HG02798 (cell line): ENCODE data around the gene CHMP1A.

Experiments used
- ATAC-seq: cut with Tn5 transposase; IDR thresholded peaks from one replicate; pipeline ENCODE4 v1.9.1; 2021; ENCODE audit warnings: mild to moderate bottlenecking; ENCODE audit not compliant: unreplicated experiment, poor library complexity

Gene CHMP1A

GRCh38 chr16:89629827-89630610, 27.5 kb downstream of the CHMP1A start:
- no peak for ATAC-seq

- ATAC-seq: no peak
Observed at GRCh38 chr16:89624777-89625761, 32.4 kb downstream of the CHMP1A start.

- ATAC-seq: no peak
Observed at GRCh38 chr16:89623511-89624261, 33.8 kb downstream of the CHMP1A start.

- no peak for ATAC-seq
Observed at GRCh38 chr16:89621698-89622409, 35.7 kb downstream of the CHMP1A start.

- ATAC-seq: no peak
Observed at GRCh38 chr16:89621136-89621697, 36.3 kb downstream of the CHMP1A start.

GRCh38 chr16:89620406-89620841, 37.1 kb downstream of the CHMP1A start:
- no peak for ATAC-seq

GRCh38 chr16:89619840-89620239, 37.7 kb downstream of the CHMP1A start:
- ATAC-seq: no peak

- ATAC-seq: no peak
Observed at GRCh38 chr16:89618109-89618998, 39.2 kb downstream of the CHMP1A start.

GRCh38 chr16:89617036-89617435, 40.5 kb downstream of the CHMP1A start:
- no peak for ATAC-seq

- no peak for ATAC-seq
Observed at GRCh38 chr16:89616623-89617022, 40.9 kb downstream of the CHMP1A start.

GRCh38 chr16:89615596-89616090, 41.9 kb downstream of the CHMP1A start:
- no peak for ATAC-seq

- ATAC-seq: no peak
Observed at GRCh38 chr16:89615176-89615575, 42.3 kb downstream of the CHMP1A start.

- ATAC-seq: no peak
Observed at GRCh38 chr16:89613954-89614459, 43.5 kb downstream of the CHMP1A start.

GRCh38 chr16:89613231-89613953, 44.1 kb downstream of the CHMP1A start, which contains the start of gene DPEP1:
TSS of gene DPEP1 (plus strand) at chr16:89613642. CDS start at chr16:89630411, 16,769 bp downstream.
- ATAC-seq: no peak

GRCh38 chr16:89612415-89613166, 44.9 kb downstream of the CHMP1A start:
- ATAC-seq: no peak

GRCh38 chr16:89610108-89610453, 47.4 kb downstream of the CHMP1A start:
- no peak for ATAC-seq
